Effector memory CD8-positive, alpha-beta T cell (primary cell): Measurements from ENCODE around the gene C6orf132.

Experiments used
- ATAC-seq: fragments of 150-1000 bp; cut with Tn5 transposase; replicated peaks from 2 replicates; pipeline ENCODE4 v1.10.0; 2021; ENCODE audit warnings: mild to moderate bottlenecking, moderate library complexity
- DNase-seq, 3 experiments: peaks; one replicate each; pipeline ENCODE4 v3.0.0; 2021
- H3K27ac Mint-ChIP-seq, 2 donors: one replicate each; pipeline ENCODE4 v1.8.0; 2022; ENCODE audit warnings: mild to moderate bottlenecking in 2 of 2, mixed read lengths in 2 of 2, moderate library complexity in 2 of 2
- H3K27me3 Mint-ChIP-seq, 2 donors: one replicate each; pipeline ENCODE4 v1.8.0; 2022; ENCODE audit warnings: mixed read lengths in 2 of 2
- H3K36me3 Mint-ChIP-seq: one replicate; pipeline ENCODE4 v1.8.0; 2022; ENCODE audit warnings: mild to moderate bottlenecking, moderate library complexity, mixed read lengths; ENCODE audit not compliant: insufficient read depth
- H3K4me1 Mint-ChIP-seq, 2 donors: one replicate each; pipeline ENCODE4 v1.8.0; 2022; ENCODE audit warnings: low read depth in 2 of 2, mixed read lengths in 2 of 2
- H3K4me3 Mint-ChIP-seq, 2 donors: one replicate each; pipeline ENCODE4 v1.8.0; 2022; ENCODE audit warnings: mild to moderate bottlenecking in 2 of 2, mixed read lengths in 2 of 2, moderate library complexity in 2 of 2
- H3K9me3 Mint-ChIP-seq, 2 donors: one replicate each; pipeline ENCODE4 v1.8.0; 2022; ENCODE audit warnings: mixed read lengths in 2 of 2

The C6orf132 gene

GRCh38 chr6:42138190-42138589 is 4.2 kb downstream of the C6orf132 start:
- no peak overlapping the region for H3K4me3 Mint-ChIP-seq
- peaks cover 0 to 2% of the 10 kb centered on the region in 2 donors for H3K4me1 Mint-ChIP-seq
- H3K27ac Mint-ChIP-seq, result no peak overlapping the region
- H3K27me3 Mint-ChIP-seq, result peaks cover 7 to 31% of the 10 kb centered on the region in 2 donors
- H3K36me3 Mint-ChIP-seq, result no peaks in the 10 kb centered on the region
- H3K9me3 Mint-ChIP-seq, result no peaks in the 10 kb centered on the region
- ATAC-seq (no peak), DNase-seq (no peak)

DNA sequence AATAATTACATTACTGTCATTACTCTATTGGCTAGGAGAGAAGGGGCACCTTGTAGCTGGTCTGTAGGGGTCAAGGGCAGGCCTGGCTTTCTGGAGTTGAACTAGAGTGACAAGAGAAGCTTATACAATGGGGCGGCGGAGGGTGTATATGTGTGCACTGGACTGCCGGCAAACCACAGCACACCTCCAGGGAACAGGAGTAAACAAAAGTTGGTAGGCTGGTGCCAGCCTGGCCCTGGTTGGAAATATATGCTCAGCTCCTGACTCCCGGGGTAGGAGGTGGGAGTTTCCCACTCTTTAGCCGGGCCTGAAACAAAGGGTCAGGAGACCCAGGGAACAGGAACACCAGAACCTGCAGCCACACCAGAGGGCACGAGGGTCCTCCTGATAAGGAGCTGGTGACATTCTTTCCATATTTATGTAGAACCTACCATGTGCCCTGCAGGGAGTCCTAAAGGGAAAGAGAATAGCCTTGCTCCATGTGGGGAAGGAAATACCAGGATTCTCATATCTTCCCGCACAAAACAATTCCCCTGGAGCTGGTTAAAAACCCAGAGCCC is 5.1 kb downstream of the C6orf132 start:
- H3K36me3 Mint-ChIP-seq, result no peaks in the 10 kb centered on the region

GRCh38 chr6:42136508-42137193 is 5.8 kb downstream of the C6orf132 start:
- Mint-ChIP-seq H3K9me3 (no peaks in the 10 kb centered on the region), H3K27ac (no peak overlapping the region), H3K4me1 (no peaks in the 10 kb centered on the region), H3K4me3 (no peak overlapping the region), H3K36me3 (no peaks in the 10 kb centered on the region), H3K27me3 (peaks cover 0 to 25% of the 10 kb centered on the region in 2 donors)
- DNase-seq (no peak), ATAC-seq (no peak)

More for the DNA sequence above, 5.1 kb downstream of the C6orf132 start:
- no peaks in the 10 kb centered on the region for H3K4me1 Mint-ChIP-seq
- H3K27ac Mint-ChIP-seq, result no peak overlapping the region
- H3K27me3 Mint-ChIP-seq, result peaks cover 0 to 22% of the 10 kb centered on the region in 2 donors
- no peaks in the 10 kb centered on the region for H3K9me3 Mint-ChIP-seq
- no peak overlapping the region for H3K4me3 Mint-ChIP-seq
- DNase-seq (no peak), ATAC-seq (no peak)

- Mint-ChIP-seq H3K27ac (no peak overlapping the region), H3K4me1 (no peaks in the 10 kb centered on the region), H3K36me3 (no peaks in the 10 kb centered on the region), H3K4me3 (no peak overlapping the region), H3K27me3 (peaks cover 0 to 20% of the 10 kb centered on the region in 2 donors), H3K9me3 (no peaks in the 10 kb centered on the region)
- no peak for ATAC-seq
- no peak for DNase-seq
Measured at GRCh38 chr6:42135722-42136121, 6.7 kb downstream of the C6orf132 start.

DNA sequence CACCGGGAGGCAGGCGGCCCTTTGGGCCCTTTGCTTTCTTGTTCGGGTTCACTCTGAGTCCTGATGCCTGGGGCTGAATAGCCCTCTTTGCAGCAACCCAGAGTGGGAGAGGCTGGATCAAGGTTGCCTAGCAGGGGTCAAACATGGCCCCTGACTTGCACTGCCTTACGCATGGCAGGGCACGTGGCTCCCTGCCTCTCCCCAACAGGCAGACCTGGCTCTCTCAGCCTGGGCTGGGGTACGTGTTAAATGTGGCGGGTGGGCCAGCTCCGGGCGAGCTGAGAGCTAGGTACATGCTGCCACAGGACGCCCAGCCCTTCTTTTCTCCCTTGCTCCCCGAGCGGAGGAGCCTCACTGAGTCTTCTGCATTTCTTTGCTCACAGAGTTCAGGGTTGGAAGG is 7.3 kb downstream of the C6orf132 start:
- H3K27me3 Mint-ChIP-seq, result peaks cover 3 to 20% of the 10 kb centered on the region in 2 donors
- H3K36me3 Mint-ChIP-seq, result no peaks in the 10 kb centered on the region
- DNase-seq (no peak), ATAC-seq (no peak)
- no peak overlapping the region for H3K4me3 Mint-ChIP-seq
- H3K4me1 Mint-ChIP-seq, result no peaks in the 10 kb centered on the region
- H3K9me3 Mint-ChIP-seq, result no peaks in the 10 kb centered on the region
- H3K27ac Mint-ChIP-seq, result no peak overlapping the region

- no peak overlapping the region for H3K4me3 Mint-ChIP-seq
Measured at GRCh38 chr6:42133926-42134325, 8.5 kb downstream of the C6orf132 start.

GRCh38 chr6:42131531-42131930 is 10.9 kb downstream of the C6orf132 start:
- ATAC-seq, result no peak
- DNase-seq, result no peak
- H3K27me3 Mint-ChIP-seq, result peaks cover 5 to 18% of the 10 kb centered on the region in 2 donors
- H3K27ac Mint-ChIP-seq, result no peak overlapping the region
- no peaks in the 10 kb centered on the region for H3K4me1 Mint-ChIP-seq
- no peaks in the 10 kb centered on the region for H3K9me3 Mint-ChIP-seq
- no peaks in the 10 kb centered on the region for H3K36me3 Mint-ChIP-seq
- H3K4me3 Mint-ChIP-seq, result no peak overlapping the region

More at GRCh38 chr6:42133926-42134325, 8.5 kb downstream of the C6orf132 start:
- no peaks in the 10 kb centered on the region for H3K36me3 Mint-ChIP-seq
- ATAC-seq, result no peak
- DNase-seq, result no peak
- no peak overlapping the region for H3K27ac Mint-ChIP-seq
- no peaks in the 10 kb centered on the region for H3K4me1 Mint-ChIP-seq
- peaks cover 5 to 18% of the 10 kb centered on the region in 2 donors for H3K27me3 Mint-ChIP-seq
- H3K9me3 Mint-ChIP-seq, result no peaks in the 10 kb centered on the region

- no peak overlapping the region for H3K4me3 Mint-ChIP-seq
- DNase-seq (no peak), ATAC-seq (no peak)
- H3K4me1 Mint-ChIP-seq, result no peaks in the 10 kb centered on the region
- H3K36me3 Mint-ChIP-seq, result no peaks in the 10 kb centered on the region
- no peaks in the 10 kb centered on the region for H3K9me3 Mint-ChIP-seq
- H3K27ac Mint-ChIP-seq, result no peak overlapping the region
- H3K27me3 Mint-ChIP-seq, result peaks cover 5 to 18% of the 10 kb centered on the region in 2 donors
Measured at GRCh38 chr6:42129360-42129676, 13.1 kb downstream of the C6orf132 start.

DNA sequence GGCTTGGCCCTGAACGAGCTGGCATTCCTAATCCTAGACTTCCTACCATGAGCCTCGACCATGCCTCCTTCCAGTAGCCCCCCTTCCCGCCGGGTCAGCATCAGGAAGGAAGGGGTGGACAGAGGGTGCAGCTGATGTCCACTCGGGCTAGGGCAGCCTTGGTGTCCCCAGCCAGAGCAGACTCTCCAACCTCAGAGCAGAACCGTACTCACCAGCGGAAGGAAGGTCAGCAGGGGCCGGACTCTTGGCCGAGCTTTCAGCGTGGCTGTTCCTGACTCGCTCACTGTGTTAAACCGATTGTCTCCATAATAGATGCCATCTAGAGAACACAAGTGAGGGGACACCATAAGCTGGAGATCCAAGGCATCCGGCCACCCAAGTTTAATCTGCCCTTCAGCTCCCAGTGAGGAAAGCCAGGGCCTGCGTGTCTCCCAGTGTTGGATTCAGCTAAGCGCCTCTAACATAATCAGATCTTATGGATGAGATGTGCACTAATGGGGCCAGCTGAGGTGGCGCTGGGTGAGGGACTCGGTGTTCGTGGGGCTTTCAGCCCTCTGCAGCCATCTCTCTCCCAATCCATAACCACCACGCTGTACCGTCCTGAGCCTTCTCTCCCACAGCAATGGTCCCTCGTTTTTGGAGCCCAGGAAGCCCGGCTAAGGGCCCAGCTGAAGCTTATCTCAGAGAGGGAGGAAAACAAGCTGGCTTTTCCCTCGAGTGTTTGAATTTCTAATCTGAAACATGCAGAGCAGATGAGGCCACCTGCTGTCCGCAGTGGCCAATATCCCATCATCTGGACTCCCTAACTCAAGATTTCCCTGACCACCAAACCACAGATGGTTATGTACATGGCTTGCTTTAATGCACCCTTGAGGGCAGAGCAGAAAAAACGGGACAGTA is 13.7 kb downstream of the C6orf132 start:
- Mint-ChIP-seq H3K36me3 (no peaks in the 10 kb centered on the region), H3K27me3 (peaks cover 5 to 18% of the 10 kb centered on the region in 2 donors), H3K27ac (peak overlapping the region in 1 of 2 donors; percentile 49), H3K4me1 (no peaks in the 10 kb centered on the region), H3K9me3 (no peaks in the 10 kb centered on the region), H3K4me3 (no peak overlapping the region)
- ATAC-seq, result no peak
- no peak for DNase-seq

- no peak overlapping the region for H3K4me3 Mint-ChIP-seq
- peaks cover 5 to 8% of the 10 kb centered on the region in 2 donors for H3K27me3 Mint-ChIP-seq
- DNase-seq (no peak), ATAC-seq (no peak)
- H3K36me3 Mint-ChIP-seq, result no peaks in the 10 kb centered on the region
- no peaks in the 10 kb centered on the region for H3K4me1 Mint-ChIP-seq
- H3K9me3 Mint-ChIP-seq, result no peaks in the 10 kb centered on the region
- no peak overlapping the region for H3K27ac Mint-ChIP-seq
Measured at GRCh38 chr6:42125663-42126062, 16.8 kb downstream of the C6orf132 start.

- H3K36me3 Mint-ChIP-seq, result no peaks in the 10 kb centered on the region
- H3K4me1 Mint-ChIP-seq, result no peaks in the 10 kb centered on the region
- H3K9me3 Mint-ChIP-seq, result no peaks in the 10 kb centered on the region
- DNase-seq, result no peak
- no peak overlapping the region for H3K27ac Mint-ChIP-seq
- H3K4me3 Mint-ChIP-seq, result no peak overlapping the region
- ATAC-seq, result no peak
- H3K27me3 Mint-ChIP-seq, result peaks cover 3% of the 10 kb centered on the region in 2 donors
Measured at GRCh38 chr6:42125231-42125630, 17.2 kb downstream of the C6orf132 start.

DNA sequence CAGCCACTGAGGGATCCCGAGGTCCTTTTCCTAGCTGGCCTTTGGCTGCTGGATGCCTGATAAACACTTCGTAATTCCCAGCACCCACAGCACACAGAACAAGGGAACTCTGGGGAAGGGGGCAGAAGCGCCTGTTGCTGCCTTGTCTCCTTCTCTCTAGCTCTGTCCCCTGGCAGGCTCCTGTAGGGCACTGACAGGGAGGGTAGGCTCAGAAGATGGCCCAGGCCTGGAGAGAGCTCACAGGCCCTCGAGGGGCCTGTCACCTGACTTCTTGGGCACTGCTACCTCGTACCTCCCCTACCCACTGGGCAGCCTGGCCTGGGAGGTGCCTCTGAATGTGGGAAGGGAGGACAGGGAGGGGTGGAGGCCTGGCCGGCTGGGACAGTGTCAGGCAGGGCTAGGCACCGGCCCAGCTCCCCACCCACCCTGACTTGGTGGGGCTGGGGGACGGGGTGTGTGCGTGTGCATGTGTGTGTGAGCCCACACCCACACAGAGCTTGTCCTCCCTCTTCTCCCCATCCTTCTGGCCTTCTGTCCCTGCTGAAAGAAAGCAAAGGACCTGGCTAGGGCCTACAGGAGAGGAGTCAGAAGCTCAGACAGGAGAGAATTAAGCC is 18.1 kb downstream of the C6orf132 start:
- DNase-seq, result no peak
- no peak overlapping the region for H3K4me3 Mint-ChIP-seq
- no peak for ATAC-seq
- H3K9me3 Mint-ChIP-seq, result no peaks in the 10 kb centered on the region
- H3K36me3 Mint-ChIP-seq, result no peaks in the 10 kb centered on the region
- no peaks in the 10 kb centered on the region for H3K27me3 Mint-ChIP-seq
- no peak overlapping the region for H3K27ac Mint-ChIP-seq
- H3K4me1 Mint-ChIP-seq, result no peaks in the 10 kb centered on the region

- Mint-ChIP-seq H3K4me1 (no peaks in the 10 kb centered on the region), H3K4me3 (no peak overlapping the region), H3K27me3 (no peaks in the 10 kb centered on the region), H3K36me3 (no peaks in the 10 kb centered on the region), H3K27ac (peak overlapping the region in 1 of 2 donors; percentile 9), H3K9me3 (no peaks in the 10 kb centered on the region)
- ATAC-seq (no peak), DNase-seq (no peak)
Measured at GRCh38 chr6:42123379-42124103, 18.9 kb downstream of the C6orf132 start.
